Prostate gland (tissue), 2 donors: ENCODE results near the gene SPTBN1.

ENCODE experiments used
- CTCF ChIP-seq, 4 experiments: fragments of 200-600 bp in 2 of 4; fragments of 450-650 bp in 2 of 4; sonication (generic) in 2 of 4; IDR thresholded peaks; 1 replicate in 3 of 4; 2 replicates in 1 of 4; pipeline ENCODE4 v1.5.1; 2016 to 2019; ENCODE audit warnings: antibody characterized with exemption in 4 of 4, mild to moderate bottlenecking in 2 of 4, moderate library complexity in 2 of 4
- POLR2A ChIP-seq: fragments of 450-650 bp; IDR thresholded peaks from one replicate; pipeline ENCODE4 v1.6.1; 2016; ENCODE audit warnings: antibody characterized with exemption, mild to moderate bottlenecking

- no peak for TF ChIP-seq CTCF (IDR thresholded peaks at IDR 0.05)
- TF ChIP-seq POLR2A = no peak
Measured at GRCh38 chr2:54516842-54517241, 60.7 kb downstream of the SPTBN1 start.
